Liver (tissue), 9 donors: ENCODE results near the gene CAMKV. TPM values are rescaled to one million over a fixed set of nuclear protein-coding genes. Genes with fewer than 3 reads are reported as not detected.

Source experiments
- DNase-seq: peaks from one replicate; pipeline ENCODE4 v3.0.0-alpha.2; 2017; ENCODE audit warnings: low spot score
- H3K27ac ChIP-seq, 2 donors: one replicate each; pipeline ENCODE4 v1.7.0; 2013; ENCODE audit warnings: inconsistent platforms in 2 of 2, low read length in 2 of 2, control low read depth in 1 of 2, low read depth in 1 of 2, mild to moderate bottlenecking in 1 of 2
- H3K27me3 ChIP-seq, 4 donors: one replicate each; pipeline versions ENCODE4 v1.6.1 to v1.7.0; 2013; ENCODE audit warnings: low read length in 3 of 4, inconsistent platforms in 1 of 4, mild to moderate bottlenecking in 1 of 4, moderate library complexity in 1 of 4; ENCODE audit not compliant: control insufficient read depth in 4 of 4, insufficient read depth in 4 of 4
- H3K36me3 ChIP-seq, 4 donors: one replicate each; pipeline versions ENCODE4 v1.6.1 to v1.7.0; 2013; ENCODE audit warnings: low read length in 3 of 4, mild to moderate bottlenecking in 3 of 4, low read depth in 1 of 4, moderate library complexity in 1 of 4; ENCODE audit not compliant: control insufficient read depth in 4 of 4, insufficient read depth in 3 of 4
- H3K4me1 ChIP-seq, 4 donors: one replicate each; pipeline versions ENCODE4 v1.6.1 to v1.7.0; 2013; ENCODE audit warnings: low read length in 3 of 4, mild to moderate bottlenecking in 3 of 4, moderate library complexity in 1 of 4; ENCODE audit not compliant: control insufficient read depth in 4 of 4, insufficient read depth in 4 of 4
- H3K4me3 ChIP-seq, 3 donors: one replicate each; pipeline versions ENCODE4 v1.6.1 to v1.7.0; 2013; ENCODE audit warnings: low read length in 3 of 3, control low read depth in 1 of 3, low read depth in 1 of 3, mild to moderate bottlenecking in 1 of 3
- H3K9ac ChIP-seq, 2 donors: one replicate each; pipeline ENCODE4 v1.7.0; 2013; ENCODE audit warnings: low read length in 2 of 2, mild to moderate bottlenecking in 2 of 2, moderate library complexity in 2 of 2, control low read depth in 1 of 2, low read depth in 1 of 2
- H3K9me3 ChIP-seq, 4 donors: one replicate each; pipeline versions ENCODE4 v1.6.1 to v1.7.0; 2013; ENCODE audit warnings: low read length in 3 of 4; ENCODE audit not compliant: control insufficient read depth in 4 of 4
- CTCF ChIP-seq: fragments of 150-350 bp; IDR thresholded peaks from 2 replicates; pipeline ENCODE4 v1.5.1; 2017; ENCODE audit warnings: improper control_type of control experiment, low read depth, low read length; ENCODE audit not compliant: missing input control
- FOXA1 ChIP-seq: IDR thresholded peaks from 2 replicates; pipeline ENCODE4 v1.6.1; 2016; ENCODE audit warnings: antibody characterized with exemption
- GABPA ChIP-seq, 2 donors: IDR thresholded peaks in 1 of 2; conservative IDR thresholded peaks in 1 of 2; 2 replicates each; pipeline ENCODE4 v1.6.1; 2016; ENCODE audit warnings: antibody characterized with exemption in 2 of 2, mild to moderate bottlenecking in 1 of 2, moderate library complexity in 1 of 2
- HNF4A ChIP-seq, 2 donors: conservative IDR thresholded peaks; 2 replicates each; pipeline ENCODE4 v1.6.1; 2016; ENCODE audit warnings: antibody characterized with exemption in 2 of 2, mild to moderate bottlenecking in 2 of 2
- HNF4G ChIP-seq: IDR thresholded peaks from 2 replicates; pipeline ENCODE4 v1.6.1; 2016; ENCODE audit warnings: antibody characterized with exemption
- JUND ChIP-seq, 2 donors: IDR thresholded peaks; 2 replicates each; pipeline ENCODE4 v1.6.1; 2016; ENCODE audit warnings: antibody characterized with exemption in 2 of 2
- MAX ChIP-seq: IDR thresholded peaks from 2 replicates; pipeline ENCODE4 v1.6.1; 2016; ENCODE audit warnings: antibody characterized with exemption
- NR2F2 ChIP-seq: IDR thresholded peaks from 2 replicates; pipeline ENCODE4 v1.6.1; 2016; ENCODE audit warnings: antibody characterized with exemption
- RXRA ChIP-seq, 2 donors: IDR thresholded peaks; 2 replicates each; pipeline ENCODE4 v1.6.1; 2017 to 2018; ENCODE audit warnings: antibody characterized with exemption in 2 of 2, mild to moderate bottlenecking in 1 of 2
- SP1 ChIP-seq: IDR thresholded peaks from 2 replicates; pipeline ENCODE4 v1.6.1; 2018; ENCODE audit warnings: antibody characterized with exemption, mild to moderate bottlenecking
- TAF1 ChIP-seq: conservative IDR thresholded peaks from 2 replicates; pipeline ENCODE4 v1.6.1; 2016; ENCODE audit warnings: antibody characterized with exemption, mild to moderate bottlenecking
- YY1 ChIP-seq: IDR thresholded peaks from 2 replicates; pipeline ENCODE4 v1.6.1; 2016; ENCODE audit warnings: antibody characterized with exemption, mild to moderate bottlenecking
- WGBS: extraction: QIAGEN DNeasy Blood & Tissue Kit; methylation state at CpG from one replicate; pipeline ENCODE4 v1.1.7; 2013; 5-methylcytosine and 5-hydroxymethylcytosine counted together
- polyA plus RNA-seq, 2 donors: library from polyadenylated mRNA; stranded (reverse) in 1 of 2; unstranded in 1 of 2; fragments of 200-250 nt in 1 of 2; fragments of >200 nt in 1 of 2; fragmentation: Nextera tagmentation in 1 of 2; extraction: Ambion mirVana in 1 of 2; gene quantifications; one replicate each; pipeline versions ENCODE4 v1.2.1 to v1.2.3, GENCODE V29; 2013 to 2015
- total RNA-seq, 2 donors: library from RNA; depleted of rRNA; stranded (reverse); fragments of >200 nt; gene quantifications; one replicate each; pipeline ENCODE4 v1.2.3, GENCODE V29; 2014
- TF ChIP-seq, protein P1 (sequence below): IDR thresholded peaks from 2 replicates; pipeline ENCODE4 v1.6.1; 2016; ENCODE audit warnings: antibody characterized with exemption, mild to moderate bottlenecking
- TF ChIP-seq, protein P2 (sequence below): IDR thresholded peaks from 2 replicates; pipeline ENCODE4 v1.6.1; 2016; ENCODE audit warnings: antibody characterized with exemption
- TF ChIP-seq, protein P3 (sequence below): IDR thresholded peaks from 2 replicates; pipeline ENCODE4 v1.6.1; 2016; ENCODE audit warnings: antibody characterized with exemption
- donor health status: healthy.
- donor health status: healthy.
- donor health status: healthy.
- donor health status: healthy.
- donor health status: healthy.

The CAMKV gene
- total and polyA plus RNA-seq, 4 donors, result not detected

DNA sequence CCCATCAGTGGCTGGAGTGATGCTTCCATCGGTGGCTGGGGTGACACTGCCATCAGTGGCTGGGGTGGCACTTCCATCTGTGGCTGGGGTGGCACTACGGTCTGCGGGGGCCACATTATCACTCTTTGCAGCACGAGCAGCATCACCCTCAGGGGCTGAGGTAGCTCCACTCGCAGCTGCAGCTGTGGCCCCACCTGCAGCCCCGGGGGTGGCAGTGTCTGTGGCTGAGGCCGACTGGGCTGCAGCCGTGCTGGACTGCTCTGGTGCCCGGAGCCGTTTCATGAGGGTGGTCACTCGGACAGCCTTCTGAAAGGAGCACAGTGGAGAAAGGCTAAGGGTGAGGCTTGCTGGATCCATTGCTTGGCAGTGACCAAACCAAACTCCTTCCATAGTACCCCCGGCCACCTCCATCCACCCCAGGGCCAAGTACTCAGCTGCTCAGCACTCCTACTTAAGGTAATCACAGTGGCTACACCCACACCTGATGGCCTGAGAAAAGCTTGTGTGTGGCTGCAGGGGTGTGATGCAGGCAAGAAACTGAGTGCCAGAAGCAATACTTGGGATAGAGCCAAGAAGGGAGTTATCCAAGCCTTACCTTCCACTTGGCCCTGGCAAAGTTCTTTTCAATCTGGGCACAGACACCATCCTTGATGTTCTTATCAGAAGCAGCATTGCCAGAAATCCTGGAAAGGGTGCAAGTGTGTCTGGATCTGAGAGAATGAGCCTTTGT lies 10.0 kb downstream of the CAMKV start:
- TF ChIP-seq, protein P1, sequence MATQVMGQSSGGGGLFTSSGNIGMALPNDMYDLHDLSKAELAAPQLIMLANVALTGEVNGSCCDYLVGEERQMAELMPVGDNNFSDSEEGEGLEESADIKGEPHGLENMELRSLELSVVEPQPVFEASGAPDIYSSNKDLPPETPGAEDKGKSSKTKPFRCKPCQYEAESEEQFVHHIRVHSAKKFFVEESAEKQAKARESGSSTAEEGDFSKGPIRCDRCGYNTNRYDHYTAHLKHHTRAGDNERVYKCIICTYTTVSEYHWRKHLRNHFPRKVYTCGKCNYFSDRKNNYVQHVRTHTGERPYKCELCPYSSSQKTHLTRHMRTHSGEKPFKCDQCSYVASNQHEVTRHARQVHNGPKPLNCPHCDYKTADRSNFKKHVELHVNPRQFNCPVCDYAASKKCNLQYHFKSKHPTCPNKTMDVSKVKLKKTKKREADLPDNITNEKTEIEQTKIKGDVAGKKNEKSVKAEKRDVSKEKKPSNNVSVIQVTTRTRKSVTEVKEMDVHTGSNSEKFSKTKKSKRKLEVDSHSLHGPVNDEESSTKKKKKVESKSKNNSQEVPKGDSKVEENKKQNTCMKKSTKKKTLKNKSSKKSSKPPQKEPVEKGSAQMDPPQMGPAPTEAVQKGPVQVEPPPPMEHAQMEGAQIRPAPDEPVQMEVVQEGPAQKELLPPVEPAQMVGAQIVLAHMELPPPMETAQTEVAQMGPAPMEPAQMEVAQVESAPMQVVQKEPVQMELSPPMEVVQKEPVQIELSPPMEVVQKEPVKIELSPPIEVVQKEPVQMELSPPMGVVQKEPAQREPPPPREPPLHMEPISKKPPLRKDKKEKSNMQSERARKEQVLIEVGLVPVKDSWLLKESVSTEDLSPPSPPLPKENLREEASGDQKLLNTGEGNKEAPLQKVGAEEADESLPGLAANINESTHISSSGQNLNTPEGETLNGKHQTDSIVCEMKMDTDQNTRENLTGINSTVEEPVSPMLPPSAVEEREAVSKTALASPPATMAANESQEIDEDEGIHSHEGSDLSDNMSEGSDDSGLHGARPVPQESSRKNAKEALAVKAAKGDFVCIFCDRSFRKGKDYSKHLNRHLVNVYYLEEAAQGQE, result no peak
- TF ChIP-seq YY1, result no peak
- TF ChIP-seq NR2F2, result no peak
- TF ChIP-seq TAF1, result no peak
- no peak for TF ChIP-seq SP1
- no peak for TF ChIP-seq RXRA (IDR thresholded peaks at IDR 0.05)
- TF ChIP-seq, protein P2, sequence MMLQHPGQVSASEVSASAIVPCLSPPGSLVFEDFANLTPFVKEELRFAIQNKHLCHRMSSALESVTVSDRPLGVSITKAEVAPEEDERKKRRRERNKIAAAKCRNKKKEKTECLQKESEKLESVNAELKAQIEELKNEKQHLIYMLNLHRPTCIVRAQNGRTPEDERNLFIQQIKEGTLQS, result no peak
- TF ChIP-seq, protein P3, sequence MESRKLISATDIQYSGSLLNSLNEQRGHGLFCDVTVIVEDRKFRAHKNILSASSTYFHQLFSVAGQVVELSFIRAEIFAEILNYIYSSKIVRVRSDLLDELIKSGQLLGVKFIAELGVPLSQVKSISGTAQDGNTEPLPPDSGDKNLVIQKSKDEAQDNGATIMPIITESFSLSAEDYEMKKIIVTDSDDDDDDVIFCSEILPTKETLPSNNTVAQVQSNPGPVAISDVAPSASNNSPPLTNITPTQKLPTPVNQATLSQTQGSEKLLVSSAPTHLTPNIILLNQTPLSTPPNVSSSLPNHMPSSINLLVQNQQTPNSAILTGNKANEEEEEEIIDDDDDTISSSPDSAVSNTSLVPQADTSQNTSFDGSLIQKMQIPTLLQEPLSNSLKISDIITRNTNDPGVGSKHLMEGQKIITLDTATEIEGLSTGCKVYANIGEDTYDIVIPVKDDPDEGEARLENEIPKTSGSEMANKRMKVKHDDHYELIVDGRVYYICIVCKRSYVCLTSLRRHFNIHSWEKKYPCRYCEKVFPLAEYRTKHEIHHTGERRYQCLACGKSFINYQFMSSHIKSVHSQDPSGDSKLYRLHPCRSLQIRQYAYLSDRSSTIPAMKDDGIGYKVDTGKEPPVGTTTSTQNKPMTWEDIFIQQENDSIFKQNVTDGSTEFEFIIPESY, result no peak
- TF ChIP-seq GABPA (IDR thresholded peaks at IDR 0.05 in 1 of 2, conservative IDR thresholded peaks at IDR 0.05 in 1 of 2), result no peak
- no peak for TF ChIP-seq MAX
- TF ChIP-seq HNF4A (conservative IDR thresholded peaks at IDR 0.05), result no peak
- Histone ChIP-seq H3K4me3 (no peak overlapping the region), H3K4me1 (peaks cover 5 to 16% (median 10%) of the 10 kb centered on the region in 4 donors), H3K36me3 (no peaks in the 10 kb centered on the region), H3K9me3 (no peaks in the 10 kb centered on the region), H3K27ac (no peak overlapping the region), H3K9ac (no peak overlapping the region), H3K27me3 (peaks cover 0 to 2% (median 0%) of the 10 kb centered on the region in 4 donors)
- WGBS, result 84% methylated on average over 12 of the region's 12 CpGs
- DNase-seq, result no peak

- Histone ChIP-seq H3K9ac (peak within 1 kb of the TSS in 1 of 2 donors; percentile 36), H3K36me3 (no peaks in the 10 kb centered on the region), H3K4me1 (peaks cover 5 to 16% (median 10%) of the 10 kb centered on the region in 4 donors), H3K4me3 (peak within 1 kb of the TSS; percentile 33 to 83 (median 81)), H3K27ac (peak within 1 kb of the TSS in 1 of 2 donors; percentile 32), H3K27me3 (no peaks in the 10 kb centered on the region), H3K9me3 (no peaks in the 10 kb centered on the region)
- DNase-seq, result peak; percentile 98
- 6% methylated on average over 52 of the region's 52 CpGs for WGBS
- peak; percentile 89 to 97 for TF ChIP-seq GABPA (IDR thresholded peaks at IDR 0.05 in 1 of 2, conservative IDR thresholded peaks at IDR 0.05 in 1 of 2)
- no peak for TF ChIP-seq CTCF
- TF ChIP-seq, protein P1, result no peak
- TF ChIP-seq, protein P2, result no peak
- TF ChIP-seq HNF4G, result no peak
- no peak for TF ChIP-seq JUND (IDR thresholded peaks at IDR 0.05)
- peak; percentile 60 for TF ChIP-seq SP1
- TF ChIP-seq FOXA1, result no peak
These were observed 13.3 kb downstream of the CAMKV start, which contains the start of gene TRAIP for GRCh38 chr3:49856181-49857005. TRAIP (minus strand) TSS chr3:49856564; CDS start chr3:49856453, 111 bp downstream.
